GM21515 (cell line): ENCODE results near the gene TOMM34.

Experiments used
- ATAC-seq: cut with Tn5 transposase; IDR thresholded peaks from one replicate; pipeline ENCODE4 v1.9.1; 2021; ENCODE audit not compliant: unreplicated experiment

Gene TOMM34

GRCh38 chr20:44960103-44960852 is at the start of gene TOMM34:
Gene TOMM34 (minus strand): TSS chr20:44960397. CDS start chr20:44960333, 64 bp downstream.
- peak; percentile 70 for ATAC-seq

DNA sequence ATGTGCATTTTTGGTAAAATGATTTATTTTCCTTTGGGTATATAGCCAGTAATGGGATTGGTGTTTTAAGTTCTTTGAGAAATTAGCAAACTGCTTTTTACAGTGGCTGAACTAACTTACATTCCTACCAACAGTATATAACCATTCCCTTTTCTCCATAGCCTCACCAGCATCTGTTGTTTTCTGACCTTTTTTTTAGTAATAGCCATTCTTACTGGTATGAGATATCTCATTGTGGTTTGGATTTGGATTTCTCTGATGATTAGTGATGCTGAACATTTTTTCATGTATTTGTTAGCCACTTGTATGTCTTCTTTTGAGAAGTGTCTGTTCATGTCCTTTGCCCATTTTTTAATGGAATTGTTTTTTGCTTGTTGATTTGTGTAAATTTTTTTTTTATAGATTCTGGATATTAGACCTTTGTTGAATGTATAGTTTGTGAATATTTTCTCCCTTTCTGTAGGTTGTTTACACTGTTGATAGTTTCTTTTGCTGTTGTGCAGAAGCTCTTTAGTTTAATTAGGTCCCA is 48.4 kb upstream of the TOMM34 start:
- ATAC-seq = no peak

DNA sequence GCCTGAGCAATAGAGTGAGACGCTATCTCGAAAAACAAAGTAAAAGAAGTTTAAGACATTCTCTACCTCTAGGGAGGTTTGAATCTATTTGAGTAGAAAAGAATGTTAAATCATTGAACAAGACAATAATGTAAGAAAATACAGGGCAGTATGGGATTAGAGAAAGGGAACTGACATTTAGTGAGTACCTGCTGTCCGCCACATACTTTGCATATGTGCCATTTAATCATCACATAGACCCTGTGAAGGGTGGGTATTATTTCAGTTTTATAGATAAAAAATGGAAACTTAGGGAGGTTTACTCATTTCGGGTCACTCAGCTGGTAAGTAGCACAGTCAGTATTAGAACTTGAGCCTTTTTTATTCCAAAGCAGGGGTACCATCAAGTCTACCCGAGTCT is 37.5 kb upstream of the TOMM34 start:
- ATAC-seq = no peak

GRCh38 chr20:44997171-44997570 is 37.0 kb upstream of the TOMM34 start:
- ATAC-seq = no peak

GRCh38 chr20:44993343-44993742 is 33.1 kb upstream of the TOMM34 start:
- no peak for ATAC-seq

DNA sequence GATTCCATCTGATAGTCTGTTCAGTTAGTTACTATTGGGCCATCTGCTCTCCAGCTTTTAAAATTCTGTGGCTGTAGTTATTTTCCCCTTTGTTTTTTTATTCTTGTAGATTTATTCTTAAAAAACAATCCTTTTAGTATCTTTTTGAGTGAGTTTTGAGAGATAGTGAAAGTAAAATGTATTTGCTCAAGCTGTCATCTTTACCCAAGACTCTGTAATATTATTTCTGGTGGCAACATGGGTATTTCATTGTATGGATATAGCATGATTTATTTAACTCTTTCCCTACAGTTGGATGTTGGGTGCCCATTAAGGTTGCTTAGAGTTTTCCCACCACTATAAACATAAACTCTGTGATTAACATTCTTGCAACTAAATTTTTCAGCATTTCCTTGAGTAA is 30.8 kb upstream of the TOMM34 start:
- no peak for ATAC-seq

- no peak for ATAC-seq
These were observed 30.2 kb upstream of the TOMM34 start for GRCh38 chr20:44990425-44990824.

- no peak for ATAC-seq
These were observed 28.5 kb upstream of the TOMM34 start for GRCh38 chr20:44988631-44989171.

GRCh38 chr20:44983093-44983674 is 23.0 kb upstream of the TOMM34 start:
- no peak for ATAC-seq

DNA sequence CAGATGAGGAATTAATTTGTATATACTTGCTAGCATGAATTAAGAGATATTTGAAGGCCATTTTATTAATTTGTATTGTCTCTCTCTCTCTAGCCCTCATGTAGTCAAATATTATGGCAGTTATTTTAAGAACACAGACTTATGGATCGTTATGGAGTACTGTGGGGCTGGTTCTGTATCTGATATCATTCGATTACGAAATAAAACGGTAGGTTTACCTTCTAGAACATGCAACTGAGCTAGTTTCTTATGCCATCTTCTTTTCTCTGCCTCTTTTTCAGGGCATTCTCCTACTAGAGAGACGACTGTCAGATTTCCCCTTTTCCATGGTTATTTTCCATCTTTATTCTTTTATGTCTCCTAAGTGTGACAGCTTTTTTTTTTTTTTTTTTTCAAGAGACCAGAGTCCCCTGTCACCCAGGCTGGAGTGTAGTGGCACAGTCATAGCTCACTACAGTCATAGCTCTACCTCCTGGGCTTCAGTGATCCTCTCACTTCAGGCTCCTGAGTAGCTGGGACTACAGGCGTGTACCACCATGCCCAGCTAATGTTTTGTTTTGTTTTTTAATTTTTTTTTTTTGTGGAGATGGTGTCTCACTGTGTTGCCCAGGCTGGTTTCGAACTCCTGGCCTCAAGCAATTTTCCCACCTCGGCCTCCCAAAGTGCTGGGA is 21.7 kb upstream of the TOMM34 start:
- no peak for ATAC-seq

DNA sequence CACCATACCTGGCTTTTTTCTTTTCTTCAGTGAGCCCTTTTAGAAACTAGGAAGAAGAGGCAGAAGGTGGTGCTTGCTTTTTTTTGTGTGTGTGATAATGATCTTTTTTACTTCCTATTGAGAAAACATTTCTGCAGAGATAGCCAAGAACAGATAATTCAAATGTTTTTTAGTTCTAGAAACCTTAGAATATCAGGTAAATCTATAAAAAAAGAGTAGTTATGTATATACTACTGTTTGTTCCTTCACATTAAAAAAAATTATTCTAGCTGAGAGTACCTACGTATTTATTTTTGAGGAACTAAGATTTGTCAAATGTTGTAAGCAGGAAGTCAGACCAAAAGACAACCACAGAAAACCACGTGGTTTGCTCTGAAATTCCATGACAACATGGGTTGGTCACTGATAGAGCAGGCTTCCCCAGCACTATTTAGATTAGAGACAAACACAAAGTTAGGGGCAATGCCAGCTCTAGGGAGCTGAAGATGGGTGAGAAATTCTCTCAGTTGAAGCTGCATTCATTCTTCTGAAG is 19.0 kb upstream of the TOMM34 start:
- ATAC-seq = peak; percentile 88

GRCh38 chr20:44976698-44977097 is 16.5 kb upstream of the TOMM34 start:
- no peak for ATAC-seq

GRCh38 chr20:44973053-44973452 is 12.9 kb upstream of the TOMM34 start:
- no peak for ATAC-seq

DNA sequence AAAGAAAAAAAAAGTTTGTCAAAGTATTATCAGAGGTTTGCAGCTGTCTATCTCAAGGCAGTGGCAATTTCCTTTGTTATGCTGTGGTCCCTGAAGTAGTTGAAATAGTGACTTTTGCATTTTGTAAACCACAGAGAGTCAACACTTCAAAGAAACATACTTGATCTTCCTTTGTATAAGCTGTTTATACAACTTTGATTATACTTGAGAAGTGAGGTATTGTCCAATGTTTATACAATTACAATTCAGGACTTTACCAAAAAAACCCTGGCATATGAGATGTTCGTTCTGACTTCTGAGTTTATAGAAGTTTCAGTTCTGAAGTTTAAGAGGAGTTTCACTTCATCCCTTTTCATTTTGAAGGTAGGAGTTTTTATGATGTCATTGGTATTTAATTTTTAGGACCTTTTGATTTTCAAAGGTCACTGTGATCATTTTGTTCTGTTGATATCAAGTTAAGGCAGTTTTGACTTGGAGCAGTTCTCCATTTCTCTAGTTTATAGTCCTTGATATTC is 10.1 kb upstream of the TOMM34 start:
- no peak for ATAC-seq

- no peak for ATAC-seq
These were observed 9.2 kb upstream of the TOMM34 start for GRCh38 chr20:44969300-44969894.

DNA sequence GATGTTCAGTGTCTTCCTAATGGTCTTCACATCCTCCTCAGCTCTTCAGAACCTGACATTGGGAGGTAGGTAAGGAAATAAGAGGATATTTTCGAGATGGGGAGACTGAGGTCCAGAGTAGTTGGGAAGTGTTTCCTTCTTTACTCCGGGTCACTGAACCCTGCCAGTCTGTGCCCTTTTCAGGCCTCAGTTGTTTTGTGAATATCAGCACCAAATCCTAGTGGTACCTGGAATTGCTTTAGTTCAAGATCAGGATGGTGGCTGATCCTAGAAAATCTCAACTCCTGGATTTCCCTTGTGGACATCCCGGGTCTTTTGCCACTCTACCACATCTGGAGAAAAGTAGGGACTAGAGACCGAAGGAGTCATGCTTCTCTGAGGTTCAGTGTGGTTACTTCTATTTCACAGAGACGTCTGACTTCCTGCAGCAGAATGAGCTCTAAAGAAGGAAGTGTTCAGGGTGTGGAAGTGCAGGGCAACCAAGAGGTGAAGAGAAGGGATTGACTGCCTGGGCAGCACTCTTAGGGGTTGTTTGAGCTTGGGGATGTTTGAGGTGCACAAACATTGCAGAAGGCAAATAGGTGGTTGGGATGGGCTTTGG is 7.1 kb upstream of the TOMM34 start:
- no peak for ATAC-seq

GRCh38 chr20:44966030-44966961 is 6.1 kb upstream of the TOMM34 start, which contains the start of gene STK4:
Gene STK4 (plus strand): TSS chr20:44966512. CDS start chr20:44966569, 57 bp downstream.
- ATAC-seq = peak; percentile 56

DNA sequence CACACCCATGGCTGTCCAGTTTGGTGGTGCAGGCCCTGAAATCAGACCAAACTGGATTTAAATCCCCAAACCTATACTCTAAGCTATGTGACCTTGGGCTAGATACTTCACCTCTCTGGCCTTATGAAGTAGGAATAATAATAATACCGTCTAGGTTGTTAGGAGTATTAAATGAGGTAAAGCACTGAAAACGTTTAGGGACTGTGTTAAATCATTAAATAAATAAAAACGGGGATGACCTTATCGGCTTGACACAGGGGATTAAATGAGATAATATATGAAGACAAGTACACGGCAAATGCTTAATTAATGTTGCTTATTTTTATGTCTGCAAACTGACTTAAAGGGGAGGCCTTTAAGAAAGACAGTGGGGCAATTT is 5.4 kb upstream of the TOMM34 start:
- ATAC-seq = no peak
